HEK293T (cell line): Measurements from ENCODE around the gene SLA2.

Experiments
- FOXM1 ChIP-seq: fragments of 450-650 bp; IDR thresholded peaks from 2 replicates; pipeline ENCODE4 v1.6.1; 2017; ENCODE audit warnings: mild to moderate bottlenecking, borderline replicate concordance
- NFRKB ChIP-seq: fragments of 450-650 bp; IDR thresholded peaks from 2 replicates; pipeline ENCODE4 v1.6.1; 2016; ENCODE audit warnings: mild to moderate bottlenecking, moderate library complexity

GRCh38 chr20:36584018-36584481 lies 61.9 kb downstream of the SLA2 start:
- TF ChIP-seq NFRKB (no peak), FOXM1 (no peak)
